ENCODE data around the gene WDR87.

Gene WDR87

DNA sequence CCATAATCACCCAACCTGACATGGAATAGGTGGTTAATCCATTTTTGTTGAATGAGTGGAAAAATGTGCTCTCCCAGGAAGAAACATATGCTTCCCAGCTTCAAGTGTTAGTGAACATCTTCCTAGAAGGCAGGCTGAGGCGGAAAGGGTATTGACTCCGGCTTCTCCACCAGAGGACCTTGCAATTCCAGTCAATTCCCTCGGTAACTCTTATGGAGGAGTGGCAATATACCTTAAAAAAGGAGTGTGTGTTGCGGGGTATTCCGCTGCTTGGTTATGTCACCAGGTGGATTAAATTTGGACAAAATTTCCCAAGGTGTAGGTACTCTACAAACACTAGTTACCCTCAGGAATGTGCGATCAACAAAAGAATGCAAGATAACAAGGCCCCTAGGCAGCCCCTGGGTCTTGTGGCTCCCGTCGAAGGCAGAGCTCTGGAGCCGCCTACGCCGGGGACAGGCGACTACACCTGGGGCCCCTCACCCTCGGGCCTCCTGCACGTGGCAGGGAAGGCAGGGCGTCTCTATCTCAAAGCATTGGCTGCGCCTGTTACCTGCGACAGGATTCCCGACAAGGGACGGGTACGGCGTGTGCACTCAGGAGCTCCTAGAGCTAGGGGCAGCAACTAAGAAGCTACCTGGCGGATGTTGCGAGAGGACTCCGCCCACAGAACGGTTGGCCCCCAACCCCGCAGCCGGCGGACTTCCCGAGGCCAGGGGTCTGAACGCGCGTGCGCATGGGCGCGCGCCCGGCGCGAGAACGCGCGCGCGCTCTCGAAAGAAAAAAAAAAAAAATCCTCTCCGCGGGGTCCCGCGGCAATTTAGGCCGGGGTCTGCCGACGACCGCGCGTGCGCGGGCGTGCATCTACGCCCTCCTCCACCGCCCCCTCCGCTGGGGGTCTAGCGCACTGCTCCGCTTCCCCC, at the start of gene WDR87:
WDR87 (minus strand) TSS at position 649 of the 923 bp plus-strand sequence. CDS start 8,355 bp downstream, outside the sequence.
- Histone ChIP-seq H3K36me3 (ENCODE audit: control insufficient read depth in 2 of 2, insufficient read depth in 2 of 2, low read length in 2 of 2) (no peaks in the 10 kb centered on the region), H3K9me3 (ENCODE audit: control insufficient read depth in 2 of 2, low read length in 2 of 2) (no peaks in the 10 kb centered on the region), H3K27ac (ENCODE audit: low read depth in 2 of 2, low read length in 2 of 2) (peak within 1 kb of the TSS; percentile 21 to 68), H3K27me3 (ENCODE audit: control insufficient read depth in 2 of 2, insufficient read depth in 2 of 2, low read length in 2 of 2) (no peaks in the 10 kb centered on the region), H3K4me1 (ENCODE audit: control insufficient read depth in 2 of 2, insufficient read depth in 2 of 2, low read length in 2 of 2) (peaks cover 8 to 10% of the 10 kb centered on the region in 2 donors), H3K9ac (ENCODE audit: low read depth in 1 of 2, low read length in 2 of 2) (peak within 1 kb of the TSS; percentile 79 to 81), H3K4me3 (ENCODE audit: low read length in 2 of 2) (peak within 1 kb of the TSS; percentile 88 to 95)

- Histone ChIP-seq H3K9me3 (ENCODE audit: control insufficient read depth in 2 of 2, low read length in 2 of 2) (no peaks in the 10 kb centered on the region), H3K4me1 (ENCODE audit: control insufficient read depth in 2 of 2, insufficient read depth in 2 of 2, low read length in 2 of 2) (peaks cover 5 to 24% of the 10 kb centered on the region in 2 donors), H3K9ac (ENCODE audit: low read depth in 1 of 2, low read length in 2 of 2) (no peak overlapping the region), H3K36me3 (ENCODE audit: control insufficient read depth in 2 of 2, insufficient read depth in 2 of 2, low read length in 2 of 2) (no peaks in the 10 kb centered on the region), H3K27me3 (ENCODE audit: control insufficient read depth in 2 of 2, insufficient read depth in 2 of 2, low read length in 2 of 2) (no peaks in the 10 kb centered on the region), H3K27ac (ENCODE audit: low read depth in 2 of 2, low read length in 2 of 2) (no peak overlapping the region), H3K4me3 (ENCODE audit: low read length in 2 of 2) (no peak overlapping the region)
Measured at GRCh38 chr19:37955986-37956385, 49.6 kb upstream of the WDR87 start.

DNA sequence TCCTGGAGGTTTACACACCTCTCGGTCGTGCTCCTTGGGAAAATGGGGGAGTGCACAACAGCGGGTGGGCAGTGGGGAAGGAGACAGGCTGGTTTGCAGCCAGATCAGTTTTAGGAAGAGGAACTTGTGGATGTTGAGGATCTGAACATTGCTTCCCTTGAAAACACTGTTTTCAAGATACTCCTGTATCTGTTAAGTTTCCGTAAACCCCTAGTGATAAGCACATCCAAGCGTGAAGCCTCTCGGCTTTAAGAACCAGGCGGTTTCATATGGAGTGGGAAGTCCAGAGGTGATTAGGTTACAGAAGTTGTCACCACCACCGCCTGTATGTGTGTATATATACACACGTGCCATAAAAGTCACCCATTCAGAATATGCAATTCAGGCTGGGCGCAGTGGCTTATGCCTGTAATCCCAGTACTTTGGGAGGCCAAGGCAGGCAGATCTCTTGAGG, 48.1 kb upstream of the WDR87 start:
- Histone ChIP-seq H3K36me3 (ENCODE audit: control insufficient read depth in 2 of 2, insufficient read depth in 2 of 2, low read length in 2 of 2) (peaks cover 0 to 2% of the 10 kb centered on the region in 2 donors), H3K27ac (ENCODE audit: low read depth in 2 of 2, low read length in 2 of 2) (peak overlapping the region; percentile 68 to 71), H3K9me3 (ENCODE audit: control insufficient read depth in 2 of 2, low read length in 2 of 2) (no peaks in the 10 kb centered on the region), H3K4me3 (ENCODE audit: low read length in 2 of 2) (no peak overlapping the region), H3K4me1 (ENCODE audit: control insufficient read depth in 2 of 2, insufficient read depth in 2 of 2, low read length in 2 of 2) (peaks cover 5 to 26% of the 10 kb centered on the region in 2 donors), H3K27me3 (ENCODE audit: control insufficient read depth in 2 of 2, insufficient read depth in 2 of 2, low read length in 2 of 2) (no peaks in the 10 kb centered on the region), H3K9ac (ENCODE audit: low read depth in 1 of 2, low read length in 2 of 2) (peak overlapping the region in 1 of 2 donors; percentile 33)

- Histone ChIP-seq H3K4me3 (ENCODE audit: low read length in 2 of 2) (peak overlapping the region in 1 of 2 donors; percentile 14), H3K27ac (ENCODE audit: low read depth in 2 of 2, low read length in 2 of 2) (peak overlapping the region; percentile 68 to 71), H3K27me3 (ENCODE audit: control insufficient read depth in 2 of 2, insufficient read depth in 2 of 2, low read length in 2 of 2) (no peaks in the 10 kb centered on the region), H3K9me3 (ENCODE audit: control insufficient read depth in 2 of 2, low read length in 2 of 2) (no peaks in the 10 kb centered on the region), H3K9ac (ENCODE audit: low read depth in 1 of 2, low read length in 2 of 2) (no peak overlapping the region), H3K4me1 (ENCODE audit: control insufficient read depth in 2 of 2, insufficient read depth in 2 of 2, low read length in 2 of 2) (peaks cover 6 to 22% of the 10 kb centered on the region in 2 donors), H3K36me3 (ENCODE audit: control insufficient read depth in 2 of 2, insufficient read depth in 2 of 2, low read length in 2 of 2) (peaks cover 0 to 2% of the 10 kb centered on the region in 2 donors)
Measured at GRCh38 chr19:37953918-37954303, 47.5 kb upstream of the WDR87 start.

DNA sequence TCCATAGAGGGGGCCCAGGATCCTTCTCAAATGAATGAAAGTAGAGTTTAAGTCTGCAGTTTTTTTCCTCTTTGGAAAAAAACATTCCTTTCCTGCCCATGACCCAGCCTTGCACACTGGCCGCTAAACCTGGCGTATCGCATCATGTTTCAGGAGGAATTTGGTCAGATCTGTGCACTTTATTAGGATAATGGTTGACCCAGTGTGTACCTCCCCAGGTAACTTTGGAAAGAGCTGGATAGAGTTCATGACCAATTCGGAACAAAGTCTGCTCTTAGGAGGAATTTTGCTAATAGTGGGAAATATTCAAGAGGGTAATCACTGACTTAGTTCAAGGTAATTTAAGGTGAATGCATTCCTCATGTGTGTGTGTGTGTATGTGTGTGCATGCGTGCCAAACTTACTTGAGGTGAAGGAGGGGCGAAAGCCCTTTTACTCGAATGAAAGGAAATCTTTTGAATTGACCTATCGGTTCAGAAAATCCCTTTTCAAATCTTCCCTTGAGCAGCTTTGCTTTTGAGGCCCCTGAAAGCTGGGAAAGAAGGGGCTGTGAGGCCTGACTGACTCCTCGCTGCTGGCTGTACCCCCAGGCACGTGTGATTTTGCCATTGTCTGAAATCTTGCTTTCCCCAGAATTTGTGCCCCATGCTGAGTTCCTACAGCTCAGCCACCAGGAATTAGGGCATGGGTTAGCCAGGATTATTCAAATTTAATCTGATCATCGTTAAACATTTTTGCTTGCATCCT, 47.0 kb upstream of the WDR87 start:
- H3K4me3 ChIP-seq (ENCODE audit: low read length in 2 of 2): no peak overlapping the region
- no peaks in the 10 kb centered on the region for H3K9me3 ChIP-seq (ENCODE audit: control insufficient read depth in 2 of 2, low read length in 2 of 2)
- H3K36me3 ChIP-seq (ENCODE audit: control insufficient read depth in 2 of 2, insufficient read depth in 2 of 2, low read length in 2 of 2): peaks cover 0 to 2% of the 10 kb centered on the region in 2 donors
- H3K4me1 ChIP-seq (ENCODE audit: control insufficient read depth in 2 of 2, insufficient read depth in 2 of 2, low read length in 2 of 2): peaks cover 8 to 22% of the 10 kb centered on the region in 2 donors
- no peak overlapping the region for H3K9ac ChIP-seq (ENCODE audit: low read depth in 1 of 2, low read length in 2 of 2)
- no peaks in the 10 kb centered on the region for H3K27me3 ChIP-seq (ENCODE audit: control insufficient read depth in 2 of 2, insufficient read depth in 2 of 2, low read length in 2 of 2)
- no peak overlapping the region for H3K27ac ChIP-seq (ENCODE audit: low read depth in 2 of 2, low read length in 2 of 2)

GRCh38 chr19:37951816-37952210, 45.4 kb upstream of the WDR87 start:
- no peaks in the 10 kb centered on the region for H3K9me3 ChIP-seq (ENCODE audit: control insufficient read depth in 2 of 2, low read length in 2 of 2)
- peaks cover 0 to 2% of the 10 kb centered on the region in 2 donors for H3K36me3 ChIP-seq (ENCODE audit: control insufficient read depth in 2 of 2, insufficient read depth in 2 of 2, low read length in 2 of 2)
- no peaks in the 10 kb centered on the region for H3K27me3 ChIP-seq (ENCODE audit: control insufficient read depth in 2 of 2, insufficient read depth in 2 of 2, low read length in 2 of 2)
- no peak overlapping the region for H3K9ac ChIP-seq (ENCODE audit: low read depth in 1 of 2, low read length in 2 of 2)
- peaks cover 8 to 22% of the 10 kb centered on the region in 2 donors for H3K4me1 ChIP-seq (ENCODE audit: control insufficient read depth in 2 of 2, insufficient read depth in 2 of 2, low read length in 2 of 2)
- no peak overlapping the region for H3K4me3 ChIP-seq (ENCODE audit: low read length in 2 of 2)
- no peak overlapping the region for H3K27ac ChIP-seq (ENCODE audit: low read depth in 2 of 2, low read length in 2 of 2)

DNA sequence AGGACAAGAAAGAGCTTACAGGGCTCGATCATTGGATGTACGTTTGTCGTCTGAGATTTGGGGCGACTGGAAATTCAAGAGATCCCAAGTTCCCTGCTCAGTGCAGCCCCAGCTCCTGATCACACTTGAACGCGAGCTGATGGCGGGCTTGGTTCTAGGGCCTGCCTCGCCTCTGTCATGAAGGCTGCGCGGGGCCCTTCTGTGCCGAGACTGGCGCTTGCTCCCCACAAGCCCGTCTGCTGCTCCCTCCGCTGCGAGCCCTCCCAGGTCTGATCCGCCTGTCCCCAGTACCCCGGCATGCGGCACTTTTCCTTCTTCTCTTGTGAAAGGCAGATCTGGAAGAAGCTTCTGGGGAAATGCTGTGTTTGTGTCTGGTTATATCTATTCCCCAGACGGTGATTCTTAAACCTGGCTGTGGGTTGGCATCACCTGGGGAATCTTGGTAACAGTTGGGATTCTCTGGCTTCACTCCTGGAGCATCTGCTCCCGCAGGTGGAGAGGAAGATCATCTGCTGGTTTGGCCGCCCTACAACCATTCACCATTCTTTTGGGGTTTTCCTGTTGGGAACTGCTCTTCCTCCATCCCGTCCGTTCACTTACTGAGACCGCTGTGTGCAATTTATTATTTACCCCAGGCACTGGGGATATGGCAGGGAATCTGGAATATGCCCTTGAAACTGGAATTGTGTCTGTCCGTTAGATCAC, 44.2 kb upstream of the WDR87 start:
- H3K27ac ChIP-seq (ENCODE audit: low read depth in 2 of 2, low read length in 2 of 2): no peak overlapping the region

GRCh38 chr19:37948362-37948761, 42.0 kb upstream of the WDR87 start:
- Histone ChIP-seq H3K36me3 (ENCODE audit: control insufficient read depth in 2 of 2, insufficient read depth in 2 of 2, low read length in 2 of 2) (peaks cover 0 to 2% of the 10 kb centered on the region in 2 donors), H3K27me3 (ENCODE audit: control insufficient read depth in 2 of 2, insufficient read depth in 2 of 2, low read length in 2 of 2) (no peaks in the 10 kb centered on the region), H3K9me3 (ENCODE audit: control insufficient read depth in 2 of 2, low read length in 2 of 2) (no peaks in the 10 kb centered on the region), H3K9ac (ENCODE audit: low read depth in 1 of 2, low read length in 2 of 2) (no peak overlapping the region), H3K4me1 (ENCODE audit: control insufficient read depth in 2 of 2, insufficient read depth in 2 of 2, low read length in 2 of 2) (peaks cover 9 to 30% of the 10 kb centered on the region in 2 donors), H3K27ac (ENCODE audit: low read depth in 2 of 2, low read length in 2 of 2) (no peak overlapping the region), H3K4me3 (ENCODE audit: low read length in 2 of 2) (no peak overlapping the region)

More for the DNA sequence above, 44.2 kb upstream of the WDR87 start:
- no peaks in the 10 kb centered on the region for H3K27me3 ChIP-seq (ENCODE audit: control insufficient read depth in 2 of 2, insufficient read depth in 2 of 2, low read length in 2 of 2)
- H3K36me3 ChIP-seq (ENCODE audit: control insufficient read depth in 2 of 2, insufficient read depth in 2 of 2, low read length in 2 of 2): peaks cover 0 to 2% of the 10 kb centered on the region in 2 donors
- H3K9ac ChIP-seq (ENCODE audit: low read depth in 1 of 2, low read length in 2 of 2): no peak overlapping the region
- no peaks in the 10 kb centered on the region for H3K9me3 ChIP-seq (ENCODE audit: control insufficient read depth in 2 of 2, low read length in 2 of 2)
- H3K4me1 ChIP-seq (ENCODE audit: control insufficient read depth in 2 of 2, insufficient read depth in 2 of 2, low read length in 2 of 2): peaks cover 8 to 22% of the 10 kb centered on the region in 2 donors
- no peak overlapping the region for H3K4me3 ChIP-seq (ENCODE audit: low read length in 2 of 2)

- Histone ChIP-seq H3K36me3 (ENCODE audit: control insufficient read depth in 2 of 2, insufficient read depth in 2 of 2, low read length in 2 of 2) (peaks cover 0 to 4% of the 10 kb centered on the region in 2 donors), H3K27me3 (ENCODE audit: control insufficient read depth in 2 of 2, insufficient read depth in 2 of 2, low read length in 2 of 2) (no peaks in the 10 kb centered on the region), H3K27ac (ENCODE audit: low read depth in 2 of 2, low read length in 2 of 2) (no peak overlapping the region), H3K4me3 (ENCODE audit: low read length in 2 of 2) (no peak overlapping the region), H3K4me1 (ENCODE audit: control insufficient read depth in 2 of 2, insufficient read depth in 2 of 2, low read length in 2 of 2) (peaks cover 13 to 34% of the 10 kb centered on the region in 2 donors), H3K9ac (ENCODE audit: low read depth in 1 of 2, low read length in 2 of 2) (no peak overlapping the region), H3K9me3 (ENCODE audit: control insufficient read depth in 2 of 2, low read length in 2 of 2) (no peaks in the 10 kb centered on the region)
Measured at GRCh38 chr19:37947778-37948177, 41.4 kb upstream of the WDR87 start.

Measured in mucosa of rectum (tissue), 2 donors.